Activated T-cell treated with anti-CD3 and anti-CD28 coated beads, Interleukin-2, amount 50 U/mL, for 24 hours (primary cell): ENCODE measurements around the gene KRI1.
A peak's percentile ranks its signal among the peaks of the same experiment; 100 is the strongest.
"Not testable (repeated sequence)": the region's sequence is repeated elsewhere in the genome, so short reads cannot be mapped to it uniquely, and the experiment has no call there.

ENCODE experiments used
- DNase-seq: peaks from one replicate; pipeline ENCODE4 v3.0.0-alpha.2; 2020
- H3K27ac Mint-ChIP-seq: 2 replicates; pipeline ENCODE4 v1.8.0; 2020; ENCODE audit warnings: mild to moderate bottlenecking, mixed read lengths
- H3K27me3 Mint-ChIP-seq: 2 replicates; pipeline ENCODE4 v1.8.0; 2020; ENCODE audit warnings: mixed read lengths
- H3K36me3 Mint-ChIP-seq: 2 replicates; pipeline ENCODE4 v1.8.0; 2020; ENCODE audit warnings: low read depth, mixed read lengths
- H3K4me1 Mint-ChIP-seq: 2 replicates; pipeline ENCODE4 v1.8.0; 2020; ENCODE audit warnings: low read depth, mixed read lengths
- H3K4me3 Mint-ChIP-seq: 2 replicates; pipeline ENCODE4 v1.8.0; 2020; ENCODE audit warnings: mild to moderate bottlenecking, moderate library complexity, mixed read lengths
- H3K9me3 Mint-ChIP-seq: 2 replicates; pipeline ENCODE4 v1.8.0; 2020; ENCODE audit warnings: mixed read lengths

The KRI1 gene

GRCh38 chr19:10587022-10587838, 21.4 kb upstream of the KRI1 start, which contains the start of gene AP1M2:
Gene AP1M2 (minus strand): TSS chr19:10587312. CDS start chr19:10587231, 81 bp downstream.
- H3K27me3 Mint-ChIP-seq: peaks cover 7% of the 10 kb centered on the region
- no peaks in the 10 kb centered on the region for H3K9me3 Mint-ChIP-seq
- H3K4me1 Mint-ChIP-seq: peaks cover 6% of the 10 kb centered on the region
- no peak within 1 kb of the TSS for H3K4me3 Mint-ChIP-seq
- no peak within 1 kb of the TSS for H3K27ac Mint-ChIP-seq
- H3K36me3 Mint-ChIP-seq: no peaks in the 10 kb centered on the region
- no peak for DNase-seq

DNA sequence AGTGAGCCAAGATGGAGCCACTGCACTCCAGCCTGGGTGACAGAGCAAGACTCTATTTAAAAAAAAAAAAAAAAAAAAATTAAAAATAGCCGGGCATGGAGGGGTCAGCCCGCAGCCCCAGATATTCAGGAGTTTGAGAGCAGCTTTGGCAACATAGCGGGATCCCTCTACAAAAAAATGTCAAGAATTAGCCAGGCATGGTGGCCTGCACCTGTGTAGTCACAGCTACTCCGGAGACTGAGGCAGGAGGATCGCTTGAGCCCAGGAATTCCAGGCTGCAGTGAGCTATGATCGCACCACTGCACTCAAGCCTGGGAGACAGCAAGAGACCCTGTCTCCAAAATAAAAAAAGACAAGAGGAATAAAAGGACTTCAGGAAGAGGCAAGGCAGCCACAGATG, 20.6 kb upstream of the KRI1 start:
- H3K9me3 Mint-ChIP-seq: no peaks in the 10 kb centered on the region

DNA sequence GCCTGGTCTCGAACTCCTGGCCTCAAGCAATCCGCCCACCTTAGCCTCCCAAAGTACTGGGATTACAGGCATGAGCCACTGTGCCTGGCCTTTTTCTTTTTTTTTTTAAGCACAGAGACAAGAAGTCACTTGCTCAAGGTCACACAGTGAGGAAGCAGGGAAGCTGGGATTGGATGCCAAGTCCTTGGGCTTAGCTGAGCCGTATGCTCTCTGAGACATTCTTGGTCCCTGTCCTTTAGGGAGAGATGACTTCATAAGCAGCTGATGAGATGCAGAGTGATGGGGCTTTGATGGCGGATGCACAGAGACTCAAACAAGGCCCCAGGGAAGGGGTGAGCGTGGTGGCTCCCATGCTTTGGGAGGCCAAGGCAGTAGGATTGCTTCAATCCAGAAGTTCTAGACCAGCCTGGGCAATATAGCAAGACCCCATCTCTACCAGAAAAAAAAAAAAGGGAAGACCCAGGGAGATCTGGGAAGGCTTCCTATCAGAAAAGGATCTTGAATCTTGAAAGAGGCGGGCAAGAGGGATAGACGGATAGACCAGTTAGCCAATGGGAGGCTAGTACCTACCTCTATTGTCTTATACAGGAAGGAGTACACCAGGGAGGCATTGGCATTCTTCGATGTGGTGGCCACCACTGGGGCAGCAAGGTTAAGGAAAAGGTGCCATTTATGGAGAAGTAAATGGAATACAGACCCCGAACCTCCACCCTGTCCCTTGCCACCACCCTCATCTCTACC, 17.4 kb upstream of the KRI1 start:
- Mint-ChIP-seq H3K36me3 (no peaks in the 10 kb centered on the region), H3K4me1 (peaks cover 14% of the 10 kb centered on the region), H3K27ac (no peak overlapping the region), H3K4me3 (no peak overlapping the region), H3K9me3 (no peaks in the 10 kb centered on the region), H3K27me3 (peaks cover 7% of the 10 kb centered on the region)
- no peak for DNase-seq

More for the DNA sequence above, 20.6 kb upstream of the KRI1 start:
- no peak overlapping the region for H3K27ac Mint-ChIP-seq
- no peak overlapping the region for H3K4me3 Mint-ChIP-seq
- peaks cover 8% of the 10 kb centered on the region for H3K4me1 Mint-ChIP-seq
- H3K36me3 Mint-ChIP-seq: no peaks in the 10 kb centered on the region
- no peak for DNase-seq
- H3K27me3 Mint-ChIP-seq: peaks cover 7% of the 10 kb centered on the region

DNA sequence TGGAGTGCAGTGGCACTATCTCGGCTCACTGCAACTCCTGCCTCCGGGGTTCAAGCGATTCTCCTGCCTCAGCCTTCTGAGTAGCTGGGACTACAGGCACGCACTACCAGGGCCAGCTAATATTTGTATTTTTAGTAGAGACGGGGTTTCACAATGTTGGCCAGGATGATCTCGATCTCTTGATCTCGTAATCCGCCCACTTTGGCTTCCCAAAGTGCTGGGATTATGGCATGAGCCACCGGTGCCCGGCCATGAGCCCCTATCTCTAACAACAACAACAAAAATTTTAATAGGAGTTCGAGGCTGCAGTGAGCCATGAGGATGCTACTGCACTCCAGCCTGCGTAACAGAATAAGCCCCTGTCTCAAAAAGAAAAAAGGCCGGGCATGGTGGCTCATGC, 16.3 kb upstream of the KRI1 start:
- H3K4me3 Mint-ChIP-seq: no peak overlapping the region
- no peaks in the 10 kb centered on the region for H3K27me3 Mint-ChIP-seq
- H3K4me1 Mint-ChIP-seq: peaks cover 8% of the 10 kb centered on the region
- no peak for DNase-seq
- H3K27ac Mint-ChIP-seq: no peak overlapping the region
- no peaks in the 10 kb centered on the region for H3K36me3 Mint-ChIP-seq
- no peaks in the 10 kb centered on the region for H3K9me3 Mint-ChIP-seq

DNA sequence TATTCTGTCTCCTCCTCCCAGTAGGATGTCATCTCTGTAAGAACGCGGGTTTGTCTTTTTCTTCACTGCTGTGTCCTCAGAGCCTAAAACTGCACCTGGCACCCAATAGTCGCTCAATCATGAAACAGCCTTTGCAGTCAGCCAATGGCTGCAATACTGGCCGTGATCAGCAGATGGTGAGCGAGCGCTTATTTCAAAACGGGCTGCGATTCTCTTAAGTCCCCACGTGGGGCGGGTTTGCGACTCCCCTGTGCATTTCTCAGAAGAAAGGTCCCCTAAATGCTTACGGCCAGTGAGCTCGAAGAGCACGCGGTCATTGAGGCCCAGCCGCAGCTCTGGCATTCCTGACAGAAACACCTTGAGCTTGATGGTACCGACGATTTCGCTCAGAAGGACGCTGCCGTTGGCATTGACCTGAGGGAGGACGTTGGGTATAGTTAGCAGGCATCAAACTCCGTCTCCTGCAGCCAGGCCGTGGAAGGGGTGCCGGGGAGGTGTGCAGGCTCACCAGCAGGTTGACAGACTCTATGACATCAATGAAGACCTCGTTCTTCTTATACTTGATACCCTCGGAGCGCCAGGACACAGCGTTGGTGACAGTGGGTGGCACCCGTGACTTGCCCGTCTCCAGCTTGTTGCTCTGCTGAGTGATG, 15.3 kb upstream of the KRI1 start:
- Mint-ChIP-seq H3K9me3 (no peaks in the 10 kb centered on the region), H3K27ac (peak overlapping the region; percentile 75), H3K4me3 (no peak overlapping the region), H3K27me3 (no peaks in the 10 kb centered on the region), H3K36me3 (no peaks in the 10 kb centered on the region), H3K4me1 (peaks cover 8% of the 10 kb centered on the region)
- DNase-seq: peak; percentile 93

DNA sequence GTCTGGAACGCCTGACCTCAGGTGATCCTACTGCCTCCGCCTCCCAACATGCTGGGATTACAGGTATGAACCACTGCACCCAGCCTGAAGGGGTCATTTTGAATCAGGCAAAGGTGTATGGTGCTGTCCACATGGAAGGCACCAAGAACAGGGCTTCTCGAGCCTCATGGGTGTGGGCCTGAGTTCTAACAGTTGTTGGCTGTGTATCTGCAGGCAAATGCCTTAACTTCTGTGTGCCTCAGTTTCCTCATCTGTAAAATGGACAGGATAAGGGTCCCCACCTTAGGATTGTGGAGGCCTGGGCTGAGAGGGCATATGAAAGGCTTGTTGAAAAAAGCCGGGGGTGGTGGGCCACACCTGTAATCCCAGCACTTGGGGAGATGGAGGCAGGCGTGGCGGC, 12.1 kb upstream of the KRI1 start:
- Mint-ChIP-seq H3K9me3 (no peaks in the 10 kb centered on the region), H3K27ac (no peak overlapping the region)
- no peak for DNase-seq

GRCh38 chr19:10575011-10575716, 9.4 kb upstream of the KRI1 start:
- Mint-ChIP-seq H3K4me1 (peaks cover 8% of the 10 kb centered on the region), H3K9me3 (no peaks in the 10 kb centered on the region), H3K4me3 (no peak overlapping the region), H3K27me3 (no peaks in the 10 kb centered on the region), H3K36me3 (no peaks in the 10 kb centered on the region), H3K27ac (no peak overlapping the region)
- DNase-seq: no peak

More for the DNA sequence above, 12.1 kb upstream of the KRI1 start:
- Mint-ChIP-seq H3K27me3 (no peaks in the 10 kb centered on the region), H3K36me3 (no peaks in the 10 kb centered on the region), H3K4me3 (no peak overlapping the region), H3K4me1 (peaks cover 8% of the 10 kb centered on the region)

DNA sequence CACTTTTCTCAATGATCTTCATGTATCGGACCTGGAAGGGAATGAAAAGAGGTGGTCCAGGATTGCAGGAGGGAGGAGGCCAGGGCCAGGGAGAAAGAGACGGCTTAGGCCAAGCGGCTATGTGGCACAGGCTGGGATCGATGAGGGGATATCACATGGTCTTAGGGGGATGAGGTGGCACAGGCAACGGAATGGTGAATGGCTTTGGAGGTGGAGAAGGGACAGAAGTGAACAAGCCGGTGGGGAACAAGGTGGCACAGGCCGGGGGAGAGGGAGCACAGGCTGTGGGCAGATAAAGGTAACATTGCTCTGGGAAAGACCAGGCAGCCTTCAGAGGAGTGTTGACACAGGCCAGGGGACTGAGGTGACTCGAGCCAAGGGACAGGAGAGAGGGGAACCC, 8.7 kb upstream of the KRI1 start:
- Mint-ChIP-seq H3K27ac (no peak overlapping the region), H3K36me3 (peaks cover under 1% of the 10 kb centered on the region), H3K27me3 (no peaks in the 10 kb centered on the region), H3K9me3 (no peaks in the 10 kb centered on the region), H3K4me1 (peaks cover 13% of the 10 kb centered on the region), H3K4me3 (no peak overlapping the region)
- DNase-seq: no peak

DNA sequence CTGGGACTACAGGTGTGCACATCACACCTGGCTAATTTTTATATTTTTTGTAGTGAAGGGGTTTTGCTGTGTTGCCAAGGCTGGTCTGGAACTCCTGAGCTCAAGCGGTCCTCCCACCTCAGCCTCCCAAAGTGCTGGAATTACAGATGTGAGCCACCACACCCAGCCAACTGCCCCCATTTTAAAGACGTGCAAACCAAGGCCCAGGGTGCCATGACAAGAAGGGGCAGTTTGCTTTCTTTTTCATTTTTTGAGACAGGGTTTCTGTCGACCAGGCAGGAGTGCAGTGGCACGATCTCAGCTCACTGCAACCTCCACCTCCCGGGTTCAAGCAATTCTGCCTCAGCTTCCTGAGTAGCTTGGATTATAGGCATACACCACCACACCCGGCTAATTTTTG, 8.0 kb upstream of the KRI1 start:
- H3K9me3 Mint-ChIP-seq, H3K27me3 Mint-ChIP-seq, H3K4me3 Mint-ChIP-seq, H3K27ac Mint-ChIP-seq, DNase-seq, H3K36me3 Mint-ChIP-seq: not testable (repeated sequence)
- H3K4me1 Mint-ChIP-seq: peaks cover 17% of the 10 kb centered on the region

- Mint-ChIP-seq H3K9me3 (no peaks in the 10 kb centered on the region), H3K36me3 (peaks cover 39% of the 10 kb centered on the region), H3K27ac (peak within 1 kb of the TSS; percentile 97), H3K27me3 (no peaks in the 10 kb centered on the region), H3K4me1 (peaks cover 45% of the 10 kb centered on the region), H3K4me3 (peak within 1 kb of the TSS; percentile 91)
- DNase-seq: peak; percentile 100
These were observed 3.2 kb upstream of the KRI1 start, which contains the start of gene CDKN2D for GRCh38 chr19:10568826-10569651. Gene CDKN2D (minus strand): TSS chr19:10568979. CDS start chr19:10568653, 326 bp downstream.

DNA sequence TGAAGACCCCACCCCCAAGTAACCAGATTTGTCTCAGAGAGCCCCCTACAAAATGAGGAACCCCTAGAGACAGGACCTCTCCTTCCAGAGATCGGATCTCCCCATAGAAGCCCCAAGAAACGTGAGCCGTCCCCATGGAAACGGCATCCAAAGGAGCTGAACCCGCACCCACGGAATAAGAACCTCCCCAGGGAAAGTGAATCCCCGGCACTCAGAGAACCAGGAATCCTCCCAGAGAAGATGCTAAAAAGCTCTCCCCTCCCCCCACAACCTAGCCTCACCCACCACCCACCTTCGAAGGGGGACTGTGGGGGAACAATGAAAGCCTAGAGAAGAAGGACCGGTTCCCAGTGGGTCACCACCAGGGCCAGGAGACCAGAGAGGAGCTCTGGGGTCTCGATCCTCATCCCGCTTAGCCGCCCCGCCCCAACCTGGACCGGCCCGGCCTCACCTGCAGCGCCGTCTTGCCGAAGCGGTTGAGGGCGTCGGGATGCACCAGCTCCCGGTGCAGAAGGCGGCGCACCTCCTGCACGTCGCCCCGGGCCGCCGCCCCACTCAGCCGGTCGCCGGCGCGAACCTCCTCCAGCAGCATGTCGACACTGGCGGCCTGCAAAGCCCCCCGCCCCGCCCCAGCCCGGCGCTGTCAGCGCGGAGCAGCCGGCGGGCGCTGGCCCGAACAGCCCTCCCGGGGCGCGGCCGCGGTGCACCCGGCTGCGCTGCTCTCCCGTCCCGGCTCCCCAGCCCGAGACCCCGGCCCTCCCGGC, 2.4 kb upstream of the KRI1 start:
- peak overlapping the region; percentile 94 for H3K27ac Mint-ChIP-seq
- H3K4me3 Mint-ChIP-seq: peak overlapping the region; percentile 91
- no peaks in the 10 kb centered on the region for H3K27me3 Mint-ChIP-seq
- DNase-seq: peak; percentile 50
- H3K36me3 Mint-ChIP-seq: peaks cover 42% of the 10 kb centered on the region
- H3K9me3 Mint-ChIP-seq: no peaks in the 10 kb centered on the region
- peaks cover 45% of the 10 kb centered on the region for H3K4me1 Mint-ChIP-seq

DNA sequence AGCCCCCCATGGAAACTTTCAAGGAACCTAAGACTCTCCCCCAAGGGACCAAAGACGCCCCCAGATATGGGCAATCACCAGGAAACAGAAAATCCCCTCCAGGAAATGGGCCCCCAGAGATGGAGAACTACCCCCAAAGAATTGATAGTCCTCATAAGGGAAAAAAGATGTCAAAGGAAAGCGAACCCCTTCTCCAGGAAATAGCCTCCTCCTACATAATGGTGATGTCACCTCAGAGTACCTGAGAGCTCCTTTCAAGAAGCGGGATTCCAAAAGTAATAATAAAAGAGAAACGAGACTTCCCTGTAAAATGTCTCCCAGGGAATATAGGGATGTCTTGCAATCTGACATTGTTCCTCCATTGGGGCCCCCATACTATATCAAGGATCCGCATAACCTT, 1.8 kb upstream of the KRI1 start:
- Mint-ChIP-seq H3K4me3 (peak overlapping the region; percentile 91), H3K27me3 (no peaks in the 10 kb centered on the region), H3K4me1 (peaks cover 46% of the 10 kb centered on the region), H3K9me3 (no peaks in the 10 kb centered on the region), H3K27ac (peak overlapping the region; percentile 94), H3K36me3 (peaks cover 44% of the 10 kb centered on the region)
- DNase-seq: no peak
